Stimulated activated CD8-positive, alpha-beta memory T cell treated with anti-CD3 and anti-CD28 coated beads, Interleukin-4, amount 100 ng/mL, for 48 hours (primary cell): ENCODE data around the gene C1orf21.

Experiments
- DNase-seq: peaks from one replicate; pipeline ENCODE4 v3.0.0-alpha.2; 2020

C1orf21 gene

DNA sequence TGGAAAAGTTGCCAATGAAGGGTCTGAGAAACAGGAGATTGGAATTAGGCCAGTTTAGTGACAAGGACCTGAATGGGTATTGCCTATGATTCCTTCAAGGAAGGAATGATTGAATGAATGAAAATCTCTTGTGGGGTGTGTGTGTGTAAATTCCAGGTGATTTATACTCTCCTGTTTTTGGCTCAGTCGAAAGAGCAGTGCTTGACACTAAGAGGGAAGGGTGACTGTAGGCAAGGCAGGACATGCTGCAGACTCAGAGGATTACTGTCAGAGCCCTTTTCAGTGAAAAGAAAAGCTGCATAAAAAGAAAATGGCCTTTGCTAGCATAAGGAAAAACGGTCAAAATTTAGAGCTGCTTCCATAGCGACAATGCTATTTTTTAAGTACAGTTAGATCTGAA is 30.1 kb downstream of the C1orf21 start:
- no peak for DNase-seq

DNA sequence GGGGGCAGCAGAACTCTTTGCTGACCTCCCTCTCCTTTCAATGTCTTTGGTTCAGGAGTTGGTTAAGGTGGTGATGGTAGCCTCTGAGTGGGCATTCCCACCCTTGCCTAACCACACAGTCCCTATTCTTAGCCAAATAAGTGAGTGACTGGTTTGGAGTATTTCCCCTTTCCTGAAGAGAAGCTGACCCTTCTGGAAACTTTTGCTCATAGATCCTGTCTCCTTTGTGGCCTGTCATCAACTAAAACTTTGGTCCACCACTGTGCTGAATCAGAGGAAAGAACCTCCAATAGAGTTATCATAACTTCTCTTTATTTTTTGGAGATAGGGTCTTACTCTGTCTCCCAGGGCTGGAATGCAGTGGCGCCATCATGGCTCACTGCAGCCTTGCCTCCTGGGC is 31.1 kb downstream of the C1orf21 start:
- no peak for DNase-seq

DNA sequence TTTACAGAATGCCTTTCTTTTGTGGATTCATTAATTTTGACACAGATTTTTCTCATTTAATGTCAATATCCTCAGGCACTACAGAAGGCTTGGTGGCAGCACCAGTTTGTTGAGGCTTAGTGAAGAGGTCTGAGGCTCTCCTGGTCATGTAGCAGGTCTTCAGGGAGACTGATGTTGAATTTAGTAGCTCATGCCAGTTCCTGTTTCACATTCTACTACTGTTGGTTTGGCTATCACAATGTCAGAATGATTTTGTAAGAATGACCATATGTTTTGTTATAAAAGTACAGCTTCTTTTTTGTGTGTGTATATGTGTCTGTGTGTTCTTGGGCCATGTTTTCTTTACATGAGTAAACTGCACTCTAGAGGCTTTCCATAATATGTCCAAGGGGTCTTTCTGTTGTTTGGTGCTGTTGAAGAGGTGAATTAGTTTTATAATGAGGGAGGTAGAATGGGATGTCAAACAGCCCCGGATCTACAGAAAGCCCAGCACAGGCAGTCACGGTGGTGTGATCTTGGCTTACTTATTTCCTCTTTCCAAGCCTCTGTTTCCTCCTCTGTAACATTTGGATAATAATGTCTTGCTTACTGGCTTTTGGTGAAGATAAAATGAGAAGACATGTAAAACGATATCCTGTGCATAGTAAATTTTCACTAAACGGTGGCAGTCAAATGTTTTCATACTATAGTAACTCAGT is 32.0 kb downstream of the C1orf21 start:
- no peak for DNase-seq

DNA sequence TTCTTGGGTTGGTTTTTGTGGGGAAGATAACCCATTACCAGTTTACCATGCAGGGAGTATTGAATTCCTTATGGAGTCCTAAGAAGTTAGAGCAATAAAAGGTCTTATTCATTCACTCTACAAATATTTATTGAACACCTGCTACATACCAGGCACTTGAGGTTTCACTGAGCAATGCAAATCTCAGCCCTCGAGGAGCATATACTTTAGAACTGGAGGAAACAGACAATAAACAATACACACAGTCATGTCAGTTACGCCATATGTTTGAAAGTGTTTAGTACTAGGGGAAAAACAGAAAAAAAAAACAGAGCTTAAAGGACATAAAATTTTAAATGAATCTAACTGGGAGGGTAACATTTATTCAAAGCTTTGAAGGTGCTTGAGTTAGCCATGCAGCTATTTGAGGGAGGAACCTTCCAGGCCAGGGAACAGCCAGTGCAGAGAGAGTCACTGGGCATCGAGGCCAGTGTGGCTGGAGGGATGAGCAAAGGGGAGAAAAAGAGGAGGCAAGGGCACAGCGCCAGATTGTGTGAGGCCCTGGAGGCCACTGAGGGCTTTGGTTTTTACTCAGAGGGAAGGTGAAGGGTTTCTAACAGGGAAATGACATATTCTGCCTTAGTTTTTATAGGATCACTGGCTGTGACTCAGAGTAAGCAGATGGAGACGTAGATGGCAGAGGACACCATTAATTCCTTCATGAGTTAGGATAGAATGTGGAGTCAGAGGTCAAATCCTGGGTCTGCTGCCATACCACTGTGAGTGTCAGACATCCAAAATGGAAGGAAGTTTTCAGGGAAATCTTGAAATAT is 32.7 kb downstream of the C1orf21 start:
- no peak for DNase-seq

DNA sequence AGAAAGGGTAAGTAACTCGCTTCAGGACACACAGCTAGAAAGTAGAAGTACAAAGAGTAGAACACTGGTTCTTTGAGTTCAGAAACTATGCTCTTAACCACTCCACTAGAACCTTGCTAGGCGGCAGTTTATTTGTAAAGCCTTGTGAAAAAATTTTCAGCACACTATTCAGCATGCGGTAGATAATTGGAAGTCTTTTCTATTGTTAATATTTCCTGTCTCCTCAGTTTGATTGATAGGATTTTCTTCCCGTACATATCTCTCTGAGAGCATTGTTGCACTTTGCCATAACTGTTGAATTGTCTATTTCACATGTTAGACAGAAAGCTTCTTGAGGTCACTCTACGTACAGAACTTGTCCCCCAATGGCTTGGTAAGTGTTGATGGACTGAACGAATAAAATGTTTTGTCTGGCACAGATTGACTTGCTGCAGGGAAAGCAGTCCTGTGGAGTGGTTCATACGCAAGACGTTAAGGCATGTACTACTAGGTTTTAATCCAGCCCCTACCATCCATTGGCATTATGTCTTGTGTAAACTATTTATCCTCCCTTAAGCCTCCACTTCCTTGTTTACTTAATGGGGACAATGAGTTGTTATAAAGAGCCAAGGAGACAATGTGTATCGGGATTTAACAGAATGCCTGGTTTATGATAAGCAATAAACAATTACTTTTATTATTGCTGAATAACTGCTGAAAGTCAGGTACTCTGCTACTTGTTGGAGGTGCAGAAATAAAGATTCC is 35.8 kb downstream of the C1orf21 start:
- no peak for DNase-seq

DNA sequence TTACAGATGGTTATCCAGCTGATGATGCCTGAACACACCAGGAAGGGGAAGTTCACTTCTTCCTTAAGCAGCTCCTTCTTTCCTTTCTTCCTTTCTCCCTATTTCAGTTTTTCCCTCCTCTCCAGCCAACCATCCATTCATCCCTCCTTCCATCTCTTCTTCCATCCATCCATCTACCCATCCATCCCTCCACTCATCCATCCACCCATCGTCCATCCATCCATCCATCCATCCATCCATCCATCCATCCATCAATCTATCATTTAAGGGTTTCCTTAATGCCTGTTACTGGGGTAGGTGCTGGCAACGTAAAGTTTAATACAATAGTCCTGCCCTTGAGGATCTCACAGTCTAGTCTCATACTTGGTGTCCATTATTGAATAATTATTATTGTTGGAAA is 36.8 kb downstream of the C1orf21 start:
- DNase-seq, result no peak

DNA sequence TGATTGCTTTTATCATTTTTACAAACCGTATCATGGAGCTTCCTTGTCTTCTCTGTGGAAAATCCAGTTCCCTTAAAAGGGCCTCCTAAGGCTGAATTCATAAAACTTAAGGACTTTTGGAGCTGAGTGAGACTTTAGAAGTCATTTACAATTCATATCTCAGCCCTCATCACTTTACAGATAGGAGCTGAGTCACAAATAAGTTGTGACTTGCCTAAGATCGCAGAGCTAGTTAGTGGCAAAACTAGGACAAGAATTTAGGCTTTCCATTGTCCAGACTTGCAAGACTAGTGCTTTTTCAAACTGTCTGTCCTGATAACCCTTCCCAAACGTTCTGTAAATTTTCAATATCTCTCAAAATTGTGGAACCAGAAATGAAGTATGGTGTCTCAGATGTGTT is 37.3 kb downstream of the C1orf21 start:
- no peak for DNase-seq

DNA sequence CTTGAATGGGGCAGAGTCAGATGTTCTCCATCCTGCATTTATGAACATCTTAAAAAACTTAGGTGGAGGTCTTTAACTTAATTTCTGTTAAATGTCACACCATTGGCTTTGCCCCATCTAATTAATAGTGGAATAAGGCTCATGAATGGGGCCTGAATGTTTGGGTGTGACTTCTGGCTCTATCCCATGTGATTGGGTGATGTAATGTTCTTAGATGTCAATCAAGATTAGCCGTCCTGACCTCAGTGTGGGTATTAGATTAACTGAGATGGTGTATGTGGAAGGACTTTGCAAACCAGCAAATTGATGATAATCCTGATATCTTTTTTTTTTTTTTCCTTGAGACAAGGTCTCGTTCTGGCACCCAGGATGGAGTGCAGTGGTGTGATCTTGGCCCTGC is 38.1 kb downstream of the C1orf21 start:
- no peak for DNase-seq

DNA sequence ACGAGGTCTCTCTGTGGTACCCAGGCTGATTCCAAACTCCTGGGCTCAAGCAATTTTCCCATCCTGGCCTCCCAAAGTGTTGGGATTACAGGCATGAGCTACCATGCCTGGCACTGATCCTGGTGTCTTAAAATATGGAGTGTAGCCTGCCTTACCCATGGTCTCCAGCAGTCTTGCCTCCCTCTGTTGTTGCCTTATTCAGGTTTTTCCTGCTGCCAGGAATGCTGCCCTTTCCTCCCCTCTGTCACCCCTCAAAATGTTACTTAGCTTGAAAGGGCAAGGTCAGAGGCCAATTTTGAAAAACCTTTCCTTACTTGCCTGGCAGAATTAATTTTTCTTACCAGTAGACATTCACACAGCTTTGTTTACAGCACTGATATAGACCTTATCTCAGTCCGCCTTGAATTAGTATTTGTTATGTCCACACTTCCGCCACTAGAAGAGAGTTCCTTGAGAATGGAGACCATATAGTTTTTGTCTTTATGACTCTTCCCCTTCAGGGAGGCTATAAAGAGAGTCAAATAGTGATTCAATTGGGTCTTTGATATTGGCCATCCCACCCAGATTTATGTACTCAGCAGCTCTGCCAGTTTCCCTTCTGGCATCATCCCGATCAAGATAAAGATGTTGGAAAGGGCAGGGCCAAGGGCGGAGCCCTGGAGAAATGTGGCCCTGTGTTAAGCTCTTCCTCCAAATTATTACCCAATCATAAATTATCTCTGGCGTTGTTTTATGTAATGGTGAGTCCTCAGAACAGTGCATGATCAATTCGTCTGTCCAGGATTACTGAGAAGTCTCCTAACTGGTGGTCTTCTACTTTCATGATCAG is 38.8 kb downstream of the C1orf21 start:
- no peak for DNase-seq

DNA sequence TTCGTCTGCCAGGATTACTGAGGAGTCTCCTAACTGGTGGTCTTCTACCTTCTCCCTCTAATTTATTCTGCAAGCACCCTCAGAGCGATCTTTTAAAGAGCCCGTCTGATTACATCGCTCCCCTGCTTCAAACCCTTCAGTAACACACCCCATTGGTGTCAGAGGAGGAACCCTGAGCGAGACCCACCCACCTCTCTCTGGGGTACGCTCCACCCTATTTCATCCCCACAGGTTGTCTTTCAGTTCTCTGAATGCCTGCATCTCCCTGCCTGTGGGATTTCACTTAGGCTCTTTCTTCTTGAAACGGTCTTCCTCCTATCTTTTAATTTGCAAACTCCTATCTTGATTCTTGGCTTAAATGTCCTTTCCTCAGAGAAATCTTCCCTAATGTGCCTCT is 39.4 kb downstream of the C1orf21 start:
- DNase-seq, result no peak

DNA sequence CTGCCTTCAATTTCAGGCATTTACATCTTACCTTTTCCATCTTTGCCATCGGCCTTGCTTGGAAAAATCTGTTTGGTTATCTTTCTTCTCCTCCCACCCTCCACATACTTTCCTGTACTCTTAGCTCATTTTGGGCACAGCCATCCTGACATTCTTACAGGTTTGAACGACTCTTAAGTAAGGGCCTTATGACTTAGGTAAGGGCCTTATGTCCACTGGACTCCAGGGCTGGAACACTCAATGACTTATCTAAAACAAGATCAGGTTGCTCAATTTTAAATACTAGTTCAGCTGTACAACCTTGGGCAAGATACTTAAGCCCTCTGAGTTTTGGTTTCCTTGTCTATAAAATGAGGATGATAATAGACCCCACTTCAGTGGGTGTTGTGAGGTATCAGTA is 40.9 kb downstream of the C1orf21 start:
- DNase-seq, result no peak

DNA sequence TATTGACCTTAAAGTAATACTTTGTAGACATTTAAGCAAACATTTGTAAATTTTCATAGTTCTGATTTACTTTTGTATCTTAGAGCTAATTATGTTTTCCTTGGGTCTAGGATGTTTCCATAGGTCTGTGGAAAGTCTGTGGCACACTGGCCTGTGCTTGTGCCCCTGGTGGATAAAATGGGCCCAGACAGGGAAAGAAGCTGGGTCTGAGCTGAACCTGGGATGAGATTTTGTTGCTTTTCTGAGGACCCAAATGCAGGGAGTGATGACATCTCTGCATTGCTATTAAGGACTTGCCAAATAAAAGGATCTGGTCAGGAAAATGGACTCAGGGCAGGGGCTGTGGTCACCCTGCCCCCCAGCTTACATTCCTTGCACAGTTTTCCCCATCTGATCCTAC is 41.8 kb downstream of the C1orf21 start:
- DNase-seq, result no peak

DNA sequence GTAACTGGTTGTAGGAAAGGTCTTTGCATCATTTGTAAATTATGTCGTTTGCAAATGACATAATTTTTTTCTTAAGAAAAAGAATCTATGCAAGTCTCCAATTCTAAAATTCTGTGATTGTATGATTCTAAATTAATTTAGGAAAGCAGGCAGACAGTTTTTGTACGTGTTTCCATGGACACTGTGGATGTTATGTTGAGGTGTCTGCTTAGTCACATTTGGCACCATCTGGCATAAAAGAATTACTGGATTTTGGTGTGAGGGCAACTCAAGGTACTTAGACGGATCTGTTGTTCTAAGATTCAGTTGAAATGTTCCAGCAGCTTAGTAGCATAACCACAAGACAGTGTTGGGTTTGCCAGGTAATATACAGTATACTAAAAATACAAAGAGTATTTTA is 42.5 kb downstream of the C1orf21 start:
- no peak for DNase-seq

DNA sequence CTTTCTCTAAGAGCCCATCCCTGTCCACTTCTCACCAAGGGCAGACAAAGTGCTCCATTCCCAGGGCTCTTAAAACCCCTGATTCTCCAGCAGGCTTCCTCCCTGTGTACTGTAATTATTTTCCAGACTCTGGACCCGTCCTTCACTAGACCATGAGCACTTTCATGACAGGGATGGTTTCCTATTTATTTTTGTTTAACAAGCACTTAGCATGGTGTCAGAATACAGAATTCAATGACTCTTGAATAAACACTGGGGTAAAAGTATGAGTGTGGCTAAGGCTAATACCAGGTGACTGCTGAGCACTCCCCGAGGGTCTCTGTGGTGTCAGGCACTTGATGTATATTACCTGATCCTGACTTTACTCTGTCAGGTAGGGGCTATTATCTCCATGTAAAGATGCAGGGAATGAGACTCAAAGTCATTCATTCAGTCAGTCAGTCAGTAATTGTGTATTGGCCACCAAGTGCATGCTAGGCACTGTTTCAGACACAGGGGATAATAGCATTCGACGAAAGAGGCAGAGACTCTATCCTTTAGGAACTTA is 47.2 kb downstream of the C1orf21 start:
- DNase-seq, result no peak

DNA sequence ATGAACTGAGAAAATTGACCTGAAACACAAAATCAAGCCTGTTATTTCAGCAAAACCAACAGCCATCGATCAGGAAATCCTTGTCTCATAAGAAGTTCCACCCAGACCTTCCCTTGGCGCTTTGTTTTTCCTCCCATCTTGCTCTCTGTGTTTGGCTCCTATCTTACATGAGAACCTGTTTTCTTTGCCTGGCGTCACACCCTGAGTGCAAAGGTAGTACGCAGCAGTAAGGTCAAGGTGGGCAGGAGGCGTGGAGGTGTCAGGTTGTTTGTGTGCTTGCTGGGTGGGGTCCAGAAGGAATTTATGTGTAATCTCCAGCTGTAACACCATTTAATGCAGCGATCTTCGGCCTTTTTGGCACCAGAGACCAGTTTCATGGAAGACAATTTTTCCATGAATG is 50.5 kb downstream of the C1orf21 start:
- DNase-seq, result no peak

DNA sequence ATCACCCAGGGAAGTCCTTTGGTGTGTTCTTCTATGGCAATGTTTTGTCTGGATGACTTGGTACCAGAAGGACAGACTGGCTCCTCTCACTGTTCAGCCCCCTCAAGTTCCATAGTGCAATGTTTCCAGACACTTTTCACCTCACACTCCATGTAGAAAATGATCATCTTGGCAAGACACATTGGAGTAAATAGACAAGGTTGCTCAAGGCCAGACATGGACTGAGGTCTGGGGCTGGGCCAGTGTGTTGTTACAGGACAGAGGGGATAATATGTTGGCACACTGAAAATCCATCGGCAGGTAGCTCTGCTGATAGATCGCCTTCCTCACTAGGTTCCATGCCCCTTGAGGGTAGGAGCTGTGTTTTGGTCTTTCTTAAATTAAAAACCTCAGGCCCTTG is 51.5 kb downstream of the C1orf21 start:
- DNase-seq, result no peak

DNA sequence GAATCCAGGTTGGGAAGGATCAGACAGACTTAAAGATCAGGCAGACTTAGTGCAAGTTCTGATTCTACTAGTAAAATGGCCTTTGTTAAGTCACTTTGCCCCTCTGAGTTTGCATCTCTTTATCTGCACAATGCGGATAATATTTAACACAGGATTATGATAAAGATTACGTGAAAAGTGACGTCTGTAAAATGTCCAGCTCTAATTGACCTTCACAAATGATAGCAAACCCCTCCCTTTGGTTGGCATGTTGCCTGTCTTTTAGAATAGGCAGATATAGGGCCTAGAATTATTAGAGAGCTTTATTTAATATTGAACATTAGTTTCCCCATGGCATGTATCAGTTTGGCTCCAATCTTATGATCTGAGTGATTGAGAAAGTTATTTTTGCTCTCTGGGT is 55.4 kb downstream of the C1orf21 start:
- no peak for DNase-seq

DNA sequence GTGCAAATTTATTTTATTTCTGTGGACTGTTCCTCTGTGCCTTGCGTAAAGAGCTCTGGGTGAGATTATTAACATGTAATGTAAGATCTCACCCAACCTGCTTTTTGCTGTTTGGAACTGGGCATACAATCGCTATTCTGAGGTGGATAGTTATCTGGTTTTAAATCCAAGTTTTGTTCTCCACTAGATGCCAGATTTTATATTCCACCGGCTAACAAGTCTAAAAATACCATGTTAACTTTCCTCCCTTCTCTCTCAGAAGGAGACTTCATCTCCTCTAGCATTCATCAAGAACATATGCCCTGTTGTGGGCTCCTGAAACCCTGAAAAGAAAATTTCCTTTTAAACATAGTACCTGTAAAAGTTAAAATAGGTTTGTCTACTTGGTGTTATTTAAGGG is 56.4 kb downstream of the C1orf21 start:
- DNase-seq, result no peak

DNA sequence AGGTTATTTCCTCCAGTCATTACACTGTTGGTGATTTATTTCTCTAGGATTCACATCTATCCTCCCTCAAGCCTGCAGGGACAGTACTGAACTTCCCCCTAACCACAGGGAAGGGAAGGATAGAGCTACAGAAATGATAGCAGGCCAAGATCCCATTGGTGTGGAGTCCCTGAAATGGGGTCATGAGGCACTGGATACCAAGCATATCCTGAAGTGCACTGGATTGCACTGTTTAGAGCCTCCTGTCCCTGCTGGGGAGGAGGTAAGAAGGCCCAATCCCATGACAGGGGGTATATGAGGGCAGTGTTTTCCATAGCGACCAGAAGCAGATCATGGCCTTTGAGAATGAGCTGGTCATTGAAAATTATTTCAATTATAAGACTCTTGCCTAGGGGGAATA is 56.8 kb downstream of the C1orf21 start:
- no peak for DNase-seq

DNA sequence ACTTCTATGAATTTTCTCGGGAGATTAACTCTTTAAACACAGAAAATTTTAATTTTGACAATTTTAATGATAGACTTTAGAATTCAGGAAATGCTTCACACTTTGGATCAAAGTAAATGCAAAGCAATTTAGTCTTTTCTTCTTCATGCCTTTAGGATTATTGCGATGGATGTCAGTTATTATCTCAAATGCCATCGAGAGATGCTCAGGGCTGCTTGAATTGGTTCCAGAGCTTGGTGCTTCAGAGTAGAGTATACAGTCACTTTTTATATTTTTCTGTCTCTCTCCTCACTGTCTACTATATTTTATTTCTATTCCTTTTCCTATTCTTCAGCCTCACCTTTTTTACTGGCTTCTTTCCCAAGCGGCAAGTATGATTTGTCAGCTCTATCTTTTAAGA is 59.2 kb downstream of the C1orf21 start:
- no peak for DNase-seq

DNA sequence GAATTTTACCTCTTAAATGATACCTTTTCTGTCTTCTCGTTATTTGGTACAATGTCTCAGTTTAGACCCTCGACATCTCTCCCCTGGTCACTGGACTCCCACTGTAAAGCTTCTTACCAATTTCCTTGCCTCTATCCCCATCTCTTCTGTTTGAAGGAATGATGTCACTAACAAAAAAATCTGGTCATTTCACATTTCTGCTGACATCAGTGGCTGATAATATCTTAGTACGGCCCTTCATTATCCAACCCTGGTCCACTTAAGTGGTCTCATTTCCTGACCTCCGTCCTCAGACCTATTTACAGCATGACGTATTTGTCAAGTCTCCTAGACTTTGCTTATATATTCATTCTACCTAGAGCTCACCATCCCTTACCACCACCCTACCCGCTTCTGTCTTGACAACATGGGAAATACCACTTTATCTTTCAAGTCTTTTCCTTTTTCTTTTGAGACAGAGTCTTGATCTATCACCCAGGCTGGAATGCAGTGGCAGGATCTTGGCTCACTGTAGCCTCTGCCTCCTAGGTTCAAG is 60.9 kb downstream of the C1orf21 start:
- DNase-seq, result no peak

DNA sequence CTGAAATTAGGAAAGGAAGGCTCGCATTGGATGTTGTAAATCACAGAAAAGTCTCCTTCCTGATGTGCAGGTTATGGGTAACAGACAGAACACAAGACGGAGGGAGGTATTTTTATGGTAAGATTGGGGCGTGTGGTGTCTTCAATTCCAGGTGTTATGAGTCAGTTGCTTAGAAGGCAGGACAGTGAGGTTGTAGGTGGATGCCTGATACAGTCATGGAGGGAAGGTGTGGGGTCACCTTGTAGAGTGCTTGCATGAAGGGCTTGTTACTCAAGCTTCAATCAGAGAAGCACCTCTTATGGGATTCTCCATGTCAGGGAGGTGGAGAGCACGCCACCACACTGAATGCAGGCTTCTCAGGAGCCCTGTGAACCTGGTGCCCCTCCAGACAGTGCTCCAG is 63.1 kb downstream of the C1orf21 start:
- DNase-seq, result no peak

DNA sequence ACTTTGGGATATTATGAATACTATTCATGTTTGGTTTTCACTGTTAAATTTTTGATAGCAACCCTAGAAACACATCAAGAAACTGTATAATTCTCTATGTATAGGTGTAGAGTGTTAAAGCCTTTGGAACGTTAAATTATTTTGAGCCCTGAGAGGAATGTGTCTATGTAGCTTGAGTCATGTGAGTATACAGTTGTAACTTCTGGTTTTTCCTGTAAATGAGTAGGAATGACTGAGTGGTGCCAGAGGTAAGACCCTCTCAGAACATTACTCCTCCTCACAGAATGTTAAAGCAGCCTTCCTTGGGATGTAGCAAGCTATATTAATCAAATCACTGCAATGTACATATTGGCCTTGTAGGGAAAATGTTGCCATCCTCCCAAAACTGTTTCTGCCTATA is 69.0 kb downstream of the C1orf21 start:
- DNase-seq, result no peak
